ENCODE measurements around the gene AADAT.

- TF ChIP-seq, protein P1, sequence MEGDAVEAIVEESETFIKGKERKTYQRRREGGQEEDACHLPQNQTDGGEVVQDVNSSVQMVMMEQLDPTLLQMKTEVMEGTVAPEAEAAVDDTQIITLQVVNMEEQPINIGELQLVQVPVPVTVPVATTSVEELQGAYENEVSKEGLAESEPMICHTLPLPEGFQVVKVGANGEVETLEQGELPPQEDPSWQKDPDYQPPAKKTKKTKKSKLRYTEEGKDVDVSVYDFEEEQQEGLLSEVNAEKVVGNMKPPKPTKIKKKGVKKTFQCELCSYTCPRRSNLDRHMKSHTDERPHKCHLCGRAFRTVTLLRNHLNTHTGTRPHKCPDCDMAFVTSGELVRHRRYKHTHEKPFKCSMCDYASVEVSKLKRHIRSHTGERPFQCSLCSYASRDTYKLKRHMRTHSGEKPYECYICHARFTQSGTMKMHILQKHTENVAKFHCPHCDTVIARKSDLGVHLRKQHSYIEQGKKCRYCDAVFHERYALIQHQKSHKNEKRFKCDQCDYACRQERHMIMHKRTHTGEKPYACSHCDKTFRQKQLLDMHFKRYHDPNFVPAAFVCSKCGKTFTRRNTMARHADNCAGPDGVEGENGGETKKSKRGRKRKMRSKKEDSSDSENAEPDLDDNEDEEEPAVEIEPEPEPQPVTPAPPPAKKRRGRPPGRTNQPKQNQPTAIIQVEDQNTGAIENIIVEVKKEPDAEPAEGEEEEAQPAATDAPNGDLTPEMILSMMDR (IDR thresholded peaks at IDR 0.05): no peak
- TF ChIP-seq POLR2AphosphoS5 (IDR thresholded peaks at IDR 0.05): no peak
Measured at GRCh38 chr4:170134821-170135220, 45.1 kb upstream of the AADAT start.
